Upper lobe of left lung (tissue), 6 donors: ENCODE measurements around the gene MANSC4. TPM values are rescaled to one million over a fixed set of nuclear protein-coding genes. Genes with fewer than 3 reads are reported as not detected.

ENCODE experiments used
- ATAC-seq, 2 donors: fragments of 200-7000 bp; cut with Tn5 transposase; one replicate each; pipeline ENCODE4 v1.9.1; 2022; ENCODE audit warnings: mild to moderate bottlenecking in 2 of 2, moderate library complexity in 2 of 2; ENCODE audit not compliant: low FRiP score in 2 of 2
- DNase-seq, 2 donors: peaks; one replicate each; pipeline ENCODE4 v3.0.0-alpha.2; 2019 to 2020
- H3K27ac ChIP-seq, 4 donors: fragments of 200-600 bp; sonication (generic); one replicate each; pipeline ENCODE4 v1.5.1; 2016 to 2019
- H3K27me3 ChIP-seq, 4 donors: fragments of 200-600 bp; sonication (generic); one replicate each; pipeline ENCODE4 v1.5.1; 2017 to 2019
- H3K36me3 ChIP-seq, 4 donors: fragments of 200-600 bp; sonication (generic); one replicate each; pipeline ENCODE4 v1.5.1; 2016 to 2019
- H3K4me1 ChIP-seq, 4 donors: fragments of 200-600 bp; sonication (generic); one replicate each; pipeline ENCODE4 v1.5.1; 2018 to 2019
- H3K4me3 ChIP-seq, 4 donors: fragments of 200-600 bp; sonication (generic); one replicate each; pipeline ENCODE4 v1.5.1; 2017 to 2019; ENCODE audit warnings: mild to moderate bottlenecking in 2 of 4, moderate library complexity in 1 of 4
- H3K9me3 ChIP-seq, 4 donors: fragments of 200-600 bp; sonication (generic); one replicate each; pipeline ENCODE4 v1.5.1; 2018 to 2019
- EP300 ChIP-seq, 4 donors: sonication (generic); formaldehyde crosslinking; IDR thresholded peaks; one replicate each; pipeline ENCODE4 v1.5.1; 2017; ENCODE audit warnings: antibody characterized with exemption in 4 of 4, control low read depth in 2 of 4
- POLR2A ChIP-seq, 4 donors: fragments of 450-650 bp; IDR thresholded peaks; one replicate each; pipeline ENCODE4 v1.5.1; 2016 to 2017; ENCODE audit warnings: antibody characterized with exemption in 4 of 4, mild to moderate bottlenecking in 2 of 4
- POLR2AphosphoS5 ChIP-seq, 2 donors: sonication (generic); formaldehyde crosslinking; IDR thresholded peaks; one replicate each; pipeline ENCODE4 v1.5.1; 2017; ENCODE audit warnings: antibody characterized with exemption in 2 of 2
- WGBS, 2 donors: methylation state at CpG; one replicate each; pipeline ENCODE4 v1.1.5; 2017 to 2018; 5-methylcytosine and 5-hydroxymethylcytosine counted together
- total RNA-seq, 6 donors: library from RNA; depleted of rRNA in 4 of 6; stranded (reverse); fragments of >200 nt in 4 of 6; gene quantifications; one replicate each; pipeline versions ENCODE4 v1.1.0 to v1.2.1, GENCODE V29; 2016 to 2021
- TF ChIP-seq, protein P1 (sequence below), 6 experiments: fragments of 450-650 bp in 4 of 6; fragments of 200-600 bp in 2 of 6; sonication (generic) in 2 of 6; IDR thresholded peaks; one replicate each; pipeline ENCODE4 v1.5.1; 2016 to 2019; ENCODE audit warnings: antibody characterized with exemption in 6 of 6
- donor health status: DM: no; HTN: no; CAD: no; lungs with moderate emphysema.
- donor health status: DM: no; HTN: yes; CAD: no; lungs with severe emphysema.

MANSC4 gene
- total RNA-seq, 6 donors from 2014 or later: not detected

DNA sequence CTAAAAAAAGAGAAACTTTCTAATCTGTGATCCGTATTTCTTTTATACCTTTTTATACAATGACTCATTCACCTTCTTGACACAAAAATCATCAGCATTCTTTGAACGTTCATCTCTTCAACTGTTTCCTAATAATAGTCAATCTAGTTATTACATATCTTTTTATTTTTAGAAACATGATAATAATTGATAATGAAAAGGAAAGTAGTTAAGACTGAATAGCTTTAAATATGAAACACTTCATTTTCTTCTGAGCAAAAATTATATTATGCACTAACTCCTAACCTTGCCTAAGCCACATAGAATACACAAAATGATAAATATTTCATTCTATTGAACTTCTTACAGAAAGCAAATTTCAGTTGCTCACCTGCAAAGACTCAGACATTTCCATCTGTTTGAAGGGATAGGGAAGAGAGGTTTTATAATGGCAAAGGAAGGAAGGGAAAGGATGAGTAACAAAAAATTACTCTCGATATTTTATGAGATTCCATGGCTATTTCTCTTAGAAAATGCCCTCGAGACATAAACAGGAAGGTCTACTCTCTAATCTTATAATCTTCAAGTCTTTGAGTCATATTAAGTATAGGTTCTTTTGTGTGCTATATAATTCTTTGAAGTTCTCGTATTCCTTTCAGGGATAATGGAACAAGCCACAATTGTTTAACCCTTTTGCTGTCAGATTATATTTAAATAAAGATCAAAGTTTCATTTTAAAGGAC is 7.5 kb downstream of the MANSC4 start:
- H3K36me3 ChIP-seq: no peaks in the 10 kb centered on the region
- WGBS, 2 donors: 58 to 66% methylated on average over 5 of the region's 5 CpGs
- H3K27me3 ChIP-seq: no peaks in the 10 kb centered on the region
- ATAC-seq (no peak), DNase-seq (no peak)
- no peaks in the 10 kb centered on the region for H3K9me3 ChIP-seq
- no peak overlapping the region for H3K27ac ChIP-seq
- TF ChIP-seq EP300 (IDR thresholded peaks at IDR 0.05): no peak
- TF ChIP-seq POLR2AphosphoS5 (IDR thresholded peaks at IDR 0.05): no peak
- TF ChIP-seq POLR2A (IDR thresholded peaks at IDR 0.05): no peak
- TF ChIP-seq, protein P1, sequence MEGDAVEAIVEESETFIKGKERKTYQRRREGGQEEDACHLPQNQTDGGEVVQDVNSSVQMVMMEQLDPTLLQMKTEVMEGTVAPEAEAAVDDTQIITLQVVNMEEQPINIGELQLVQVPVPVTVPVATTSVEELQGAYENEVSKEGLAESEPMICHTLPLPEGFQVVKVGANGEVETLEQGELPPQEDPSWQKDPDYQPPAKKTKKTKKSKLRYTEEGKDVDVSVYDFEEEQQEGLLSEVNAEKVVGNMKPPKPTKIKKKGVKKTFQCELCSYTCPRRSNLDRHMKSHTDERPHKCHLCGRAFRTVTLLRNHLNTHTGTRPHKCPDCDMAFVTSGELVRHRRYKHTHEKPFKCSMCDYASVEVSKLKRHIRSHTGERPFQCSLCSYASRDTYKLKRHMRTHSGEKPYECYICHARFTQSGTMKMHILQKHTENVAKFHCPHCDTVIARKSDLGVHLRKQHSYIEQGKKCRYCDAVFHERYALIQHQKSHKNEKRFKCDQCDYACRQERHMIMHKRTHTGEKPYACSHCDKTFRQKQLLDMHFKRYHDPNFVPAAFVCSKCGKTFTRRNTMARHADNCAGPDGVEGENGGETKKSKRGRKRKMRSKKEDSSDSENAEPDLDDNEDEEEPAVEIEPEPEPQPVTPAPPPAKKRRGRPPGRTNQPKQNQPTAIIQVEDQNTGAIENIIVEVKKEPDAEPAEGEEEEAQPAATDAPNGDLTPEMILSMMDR (IDR thresholded peaks at IDR 0.05): no peak
- H3K4me1 ChIP-seq: no peaks in the 10 kb centered on the region
- no peak overlapping the region for H3K4me3 ChIP-seq

- Histone ChIP-seq H3K27me3 (no peaks in the 10 kb centered on the region), H3K36me3 (no peaks in the 10 kb centered on the region), H3K27ac (no peak overlapping the region), H3K4me3 (no peak overlapping the region), H3K9me3 (no peaks in the 10 kb centered on the region), H3K4me1 (no peaks in the 10 kb centered on the region)
- no peak for TF ChIP-seq POLR2AphosphoS5 (IDR thresholded peaks at IDR 0.05)
- TF ChIP-seq, protein P1 (IDR thresholded peaks at IDR 0.05): no peak
- 77 to 78% methylated on average over 3 of the region's 3 CpGs for WGBS, 2 donors
- no peak for ATAC-seq
- DNase-seq: no peak
These were observed 8.3 kb downstream of the MANSC4 start for GRCh38 chr12:27771481-27772327.

DNA sequence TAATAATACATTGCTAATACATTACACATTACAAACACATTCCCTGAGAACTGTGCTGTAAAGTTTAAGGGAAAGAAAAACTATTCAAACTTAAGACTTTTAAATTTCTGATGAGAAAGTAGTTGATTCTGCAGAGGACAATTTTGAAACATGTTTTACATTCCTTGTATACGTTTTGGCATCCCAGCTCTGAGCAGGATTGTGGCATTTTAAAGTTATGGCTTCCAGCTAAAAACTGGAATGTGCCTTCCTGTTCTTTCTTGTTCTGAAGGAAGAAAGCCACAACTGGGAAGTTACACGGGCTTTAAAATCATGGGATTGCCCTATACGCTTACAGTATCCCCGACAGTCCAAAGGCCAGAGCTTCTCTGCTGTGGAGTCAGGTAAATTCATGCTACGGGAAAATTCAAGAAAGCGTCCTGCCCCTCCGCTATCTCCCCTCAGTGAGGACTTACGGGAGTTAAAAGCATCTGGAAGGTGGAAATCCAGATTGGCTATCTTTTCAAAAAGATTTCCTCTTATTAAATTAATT is 10.8 kb downstream of the MANSC4 start:
- H3K4me3 ChIP-seq: no peak overlapping the region
- no peaks in the 10 kb centered on the region for H3K36me3 ChIP-seq
- no peaks in the 10 kb centered on the region for H3K9me3 ChIP-seq
- H3K27me3 ChIP-seq: no peaks in the 10 kb centered on the region
- ATAC-seq (no peak), DNase-seq (no peak)
- TF ChIP-seq EP300 (IDR thresholded peaks at IDR 0.05) (no peak), POLR2A (IDR thresholded peaks at IDR 0.05) (no peak)
- TF ChIP-seq, protein P1 (IDR thresholded peaks at IDR 0.05): no peak
- WGBS, 2 donors: 77 to 84% methylated on average over 8 of the region's 8 CpGs
- H3K27ac ChIP-seq: no peak overlapping the region
- H3K4me1 ChIP-seq: no peaks in the 10 kb centered on the region

DNA sequence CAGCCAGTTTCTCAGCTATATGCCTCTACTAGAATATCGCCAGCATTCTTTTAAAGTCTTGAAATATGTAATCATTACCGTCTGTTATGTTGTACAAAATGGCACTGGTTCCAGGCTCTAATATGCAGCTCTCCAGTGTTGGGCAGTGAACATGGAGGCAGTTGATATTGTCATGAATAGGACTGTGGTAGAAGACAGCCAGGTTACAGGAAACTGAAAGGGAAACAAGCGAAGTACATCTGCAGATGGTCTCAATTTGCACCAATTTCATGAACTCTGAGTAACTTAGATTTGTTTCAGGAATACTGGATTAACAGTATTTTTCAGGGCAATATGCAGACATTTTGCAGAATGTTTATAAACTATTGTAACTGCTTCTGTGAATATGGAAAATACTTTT is 13.4 kb downstream of the MANSC4 start:
- Histone ChIP-seq H3K4me3 (no peak overlapping the region), H3K27me3 (no peaks in the 10 kb centered on the region), H3K27ac (no peak overlapping the region), H3K36me3 (no peaks in the 10 kb centered on the region), H3K4me1 (no peaks in the 10 kb centered on the region), H3K9me3 (no peaks in the 10 kb centered on the region)
- ATAC-seq (no peak), DNase-seq (no peak)
- WGBS, 2 donors: 89 to 94% methylated on average over 3 of the region's 3 CpGs
- TF ChIP-seq POLR2AphosphoS5 (IDR thresholded peaks at IDR 0.05) (no peak), POLR2A (IDR thresholded peaks at IDR 0.05) (no peak), EP300 (IDR thresholded peaks at IDR 0.05) (no peak)
- TF ChIP-seq, protein P1 (IDR thresholded peaks at IDR 0.05): no peak
